IMR-90 (cell line): ENCODE results near the gene AMIGO1.

Experiments used
- CEBPB ChIP-seq: IDR thresholded peaks from 2 replicates; pipeline ENCODE4 v1.6.1; 2012; ENCODE audit warnings: low read depth, low read length, improper control_type of control experiment
- CTCF ChIP-seq: conservative IDR thresholded peaks from 2 replicates; pipeline ENCODE4 v1.5.1; 2012; ENCODE audit warnings: mild to moderate bottlenecking, low read depth, low read length, improper control_type of control experiment
- ELK1 ChIP-seq: fragments of 150-350 bp; IDR thresholded peaks from 2 replicates; pipeline ENCODE4 v1.6.1; 2016; ENCODE audit warnings: low read depth, mild to moderate bottlenecking, low read length, moderate library complexity, borderline replicate concordance
- MAFK ChIP-seq: IDR thresholded peaks from 2 replicates; pipeline ENCODE4 v1.6.1; 2012; ENCODE audit warnings: low read depth, low read length, improper control_type of control experiment
- MXI1 ChIP-seq: IDR thresholded peaks from 2 replicates; pipeline ENCODE4 v1.6.1; 2012; ENCODE audit warnings: low read depth, mild to moderate bottlenecking, low read length, moderate library complexity, borderline replicate concordance
- NFE2L2 ChIP-seq: fragments of 150-350 bp; IDR thresholded peaks from 2 replicates; pipeline ENCODE4 v1.6.1; 2016; ENCODE audit warnings: low read depth, mild to moderate bottlenecking, low read length
- POLR2A ChIP-seq: IDR thresholded peaks from 2 replicates; pipeline ENCODE4 v1.6.1; 2012; ENCODE audit warnings: mild to moderate bottlenecking, low read depth, low read length
- RCOR1 ChIP-seq: IDR thresholded peaks from 2 replicates; pipeline ENCODE4 v1.6.1; 2012; ENCODE audit warnings: mild to moderate bottlenecking, low read length, improper control_type of control experiment; ENCODE audit not compliant: insufficient replicate concordance
- RFX5 ChIP-seq: IDR thresholded peaks from 2 replicates; pipeline ENCODE4 v1.8.0; 2012; ENCODE audit warnings: low read depth, mild to moderate bottlenecking, low read length, moderate library complexity
- SMC3 ChIP-seq: fragments of 150-350 bp; IDR thresholded peaks from 2 replicates; pipeline ENCODE4 v1.6.1; 2016; ENCODE audit warnings: low read depth, mild to moderate bottlenecking, antibody characterized with exemption, low read length, moderate library complexity
- USF2 ChIP-seq: fragments of 150-350 bp; IDR thresholded peaks from 2 replicates; pipeline ENCODE4 v1.6.1; 2017; ENCODE audit warnings: mild to moderate bottlenecking, antibody characterized with exemption, low read length, low read depth

- no peak for TF ChIP-seq CTCF
- TF ChIP-seq POLR2A = no peak
- TF ChIP-seq CEBPB = no peak
- TF ChIP-seq USF2 = peak; percentile 79
- no peak for TF ChIP-seq SMC3
- no peak for TF ChIP-seq NFE2L2
- no peak for TF ChIP-seq MAFK
- TF ChIP-seq MXI1 = no peak
- no peak for TF ChIP-seq RFX5
- TF ChIP-seq ELK1 = no peak
- no peak for TF ChIP-seq RCOR1
These were observed 42.9 kb downstream of the AMIGO1 start, which contains the start of gene SYPL2 for GRCh38 chr1:109466452-109467300.
